Measurements from ENCODE around the gene LEMD2. TPM values are rescaled to one million over a fixed set of nuclear protein-coding genes. Genes with fewer than 3 reads are reported as not detected.

The LEMD2 gene
- polyA plus RNA-seq, 1 donor (not counting 4 experiments of a cell fraction or from before 2014, with no cell fraction given), result 48.6 TPM

DNA sequence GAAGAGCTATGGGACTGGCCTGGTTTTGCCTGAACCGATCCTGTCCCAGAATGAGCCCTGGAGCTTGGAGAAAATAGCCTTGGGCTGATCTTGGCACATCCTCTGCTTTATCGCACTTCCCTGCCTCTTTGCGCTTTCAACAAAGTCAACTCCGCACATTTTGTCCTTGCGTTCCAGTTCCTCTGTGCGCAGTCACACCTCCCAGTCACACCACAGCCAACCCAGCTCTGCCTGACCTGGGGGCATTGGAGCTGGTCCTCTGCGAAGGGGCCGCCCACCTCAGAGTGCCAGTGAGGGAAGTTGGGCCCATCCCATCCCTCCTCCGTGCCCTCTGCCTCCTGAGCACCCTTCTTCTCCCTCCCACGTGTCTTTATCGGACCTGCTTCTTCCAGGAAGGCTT, 60.5 kb downstream of the LEMD2 start:
- no peak overlapping the region for H3K9ac ChIP-seq (ENCODE audit: control insufficient read depth, extremely low read depth, insufficient read depth, low read length)
- no peak for FAIRE-seq
- H3K4me3 ChIP-seq (ENCODE audit: control insufficient read depth in 2 of 3, extremely low read depth in 1 of 3, insufficient read depth in 2 of 3, low read depth in 1 of 3, low read length in 3 of 3), result no peak overlapping the region
- H3K27me3 ChIP-seq (ENCODE audit: control insufficient read depth, extremely low read depth, insufficient read depth, low read length), result peaks cover 30% of the 10 kb centered on the region
- no peaks in the 10 kb centered on the region for H3K36me3 ChIP-seq (ENCODE audit: control insufficient read depth in 2 of 2, extremely low read depth in 1 of 2, insufficient read depth in 2 of 2, low read length in 2 of 2)
- dilution Hi-C loops (cut with MboI; ENCODE audit: extremely low pct_ligation_motif_present, low sequenced_read_pairs), result no loop called here
- H3K4me2 ChIP-seq (ENCODE audit: control insufficient read depth, extremely low read depth, insufficient read depth, low read depth, low read length), result no peak overlapping the region
- H3K27ac ChIP-seq (ENCODE audit: control insufficient read depth, insufficient read depth, low read length), result no peak overlapping the region
- TF ChIP-seq EZH2 (IDR thresholded peaks at IDR 0.05; ENCODE audit: low read length), result no peak
- TF ChIP-seq, protein P1, sequence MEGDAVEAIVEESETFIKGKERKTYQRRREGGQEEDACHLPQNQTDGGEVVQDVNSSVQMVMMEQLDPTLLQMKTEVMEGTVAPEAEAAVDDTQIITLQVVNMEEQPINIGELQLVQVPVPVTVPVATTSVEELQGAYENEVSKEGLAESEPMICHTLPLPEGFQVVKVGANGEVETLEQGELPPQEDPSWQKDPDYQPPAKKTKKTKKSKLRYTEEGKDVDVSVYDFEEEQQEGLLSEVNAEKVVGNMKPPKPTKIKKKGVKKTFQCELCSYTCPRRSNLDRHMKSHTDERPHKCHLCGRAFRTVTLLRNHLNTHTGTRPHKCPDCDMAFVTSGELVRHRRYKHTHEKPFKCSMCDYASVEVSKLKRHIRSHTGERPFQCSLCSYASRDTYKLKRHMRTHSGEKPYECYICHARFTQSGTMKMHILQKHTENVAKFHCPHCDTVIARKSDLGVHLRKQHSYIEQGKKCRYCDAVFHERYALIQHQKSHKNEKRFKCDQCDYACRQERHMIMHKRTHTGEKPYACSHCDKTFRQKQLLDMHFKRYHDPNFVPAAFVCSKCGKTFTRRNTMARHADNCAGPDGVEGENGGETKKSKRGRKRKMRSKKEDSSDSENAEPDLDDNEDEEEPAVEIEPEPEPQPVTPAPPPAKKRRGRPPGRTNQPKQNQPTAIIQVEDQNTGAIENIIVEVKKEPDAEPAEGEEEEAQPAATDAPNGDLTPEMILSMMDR (optimal IDR thresholded peaks at IDR 0.05 in 1 of 3, IDR thresholded peaks at IDR 0.05 in 1 of 3, conservative IDR thresholded peaks at IDR 0.05 in 1 of 3; ENCODE audit: extremely low read depth in 1 of 3, insufficient read depth in 2 of 3, low read length in 3 of 3), result no peak
- H3K79me2 ChIP-seq (ENCODE audit: control insufficient read depth, insufficient read depth, low read length), result no peaks in the 10 kb centered on the region
- H3K9me1 ChIP-seq (ENCODE audit: control insufficient read depth, extremely low read depth, insufficient read depth, low read length), result no peaks in the 10 kb centered on the region
- H3K9me3 ChIP-seq (ENCODE audit: control insufficient read depth, low read depth, low read length), result no peaks in the 10 kb centered on the region
- no peak overlapping the region for H2AFZ ChIP-seq (ENCODE audit: control insufficient read depth, low read length)
- H4K20me1 ChIP-seq (ENCODE audit: control insufficient read depth, extremely low read depth, insufficient read depth, low read length), result no peaks in the 10 kb centered on the region
- H3K4me1 ChIP-seq (ENCODE audit: control insufficient read depth, extremely low read depth, insufficient read depth, low read length), result peaks cover 5% of the 10 kb centered on the region
- DNase-seq (ENCODE audit: low read depth, low spot score), result no peak

DNA sequence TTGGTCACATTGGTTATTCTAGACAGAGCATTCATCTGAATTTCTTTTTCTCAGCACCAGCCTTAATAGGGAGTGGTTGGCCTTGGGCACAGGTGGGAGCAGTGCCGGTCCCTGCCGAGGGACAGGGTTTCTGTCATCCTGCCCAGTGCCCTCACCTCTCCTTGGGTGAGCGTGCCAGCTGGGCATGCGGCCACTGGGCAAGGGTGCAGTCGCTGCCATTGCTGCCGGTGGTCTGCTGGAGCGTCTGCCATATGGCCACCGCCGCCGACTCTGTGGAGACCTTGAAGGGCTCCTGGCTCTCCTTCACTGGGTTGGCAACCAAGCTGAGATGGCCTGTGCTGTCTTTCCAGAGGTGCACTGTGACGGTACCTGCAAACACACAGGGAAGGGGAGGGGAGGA, 61.0 kb downstream of the LEMD2 start:
- FAIRE-seq (no peak), DNase-seq (ENCODE audit: low read depth, low spot score) (no peak)
- H3K79me2 ChIP-seq (ENCODE audit: control insufficient read depth, insufficient read depth, low read length), result no peaks in the 10 kb centered on the region
- H2AFZ ChIP-seq (ENCODE audit: control insufficient read depth, low read length), result no peak overlapping the region
- H3K9ac ChIP-seq (ENCODE audit: control insufficient read depth, extremely low read depth, insufficient read depth, low read length), result no peak overlapping the region
- no peaks in the 10 kb centered on the region for H3K9me3 ChIP-seq (ENCODE audit: control insufficient read depth, low read depth, low read length)
- H3K4me1 ChIP-seq (ENCODE audit: control insufficient read depth, extremely low read depth, insufficient read depth, low read length), result peaks cover 2% of the 10 kb centered on the region
- no peaks in the 10 kb centered on the region for H4K20me1 ChIP-seq (ENCODE audit: control insufficient read depth, extremely low read depth, insufficient read depth, low read length)
- H3K27ac ChIP-seq (ENCODE audit: control insufficient read depth, insufficient read depth, low read length), result no peak overlapping the region
- no peak overlapping the region for H3K4me2 ChIP-seq (ENCODE audit: control insufficient read depth, extremely low read depth, insufficient read depth, low read depth, low read length)
- no peak overlapping the region for H3K4me3 ChIP-seq (ENCODE audit: control insufficient read depth in 2 of 3, extremely low read depth in 1 of 3, insufficient read depth in 2 of 3, low read depth in 1 of 3, low read length in 3 of 3)
- dilution Hi-C loops (cut with MboI; ENCODE audit: extremely low pct_ligation_motif_present, low sequenced_read_pairs), result no loop called here
- H3K36me3 ChIP-seq (ENCODE audit: control insufficient read depth in 2 of 2, extremely low read depth in 1 of 2, insufficient read depth in 2 of 2, low read length in 2 of 2), result no peaks in the 10 kb centered on the region
- TF ChIP-seq, protein P1 (optimal IDR thresholded peaks at IDR 0.05 in 1 of 3, IDR thresholded peaks at IDR 0.05 in 1 of 3, conservative IDR thresholded peaks at IDR 0.05 in 1 of 3; ENCODE audit: extremely low read depth in 1 of 3, insufficient read depth in 2 of 3, low read length in 3 of 3), result no peak
- TF ChIP-seq EZH2 (IDR thresholded peaks at IDR 0.05; ENCODE audit: low read length), result no peak
- no peaks in the 10 kb centered on the region for H3K9me1 ChIP-seq (ENCODE audit: control insufficient read depth, extremely low read depth, insufficient read depth, low read length)
- H3K27me3 ChIP-seq (ENCODE audit: control insufficient read depth, extremely low read depth, insufficient read depth, low read length), result peaks cover 30% of the 10 kb centered on the region

Measured in keratinocyte (primary cell).